GM13976 (cell line): ENCODE data around the gene OSBPL10.

ENCODE experiments used
- DNase-seq: peaks from one replicate; pipeline ENCODE4 v3.0.0; 2012; ENCODE audit warnings: low spot score
- in situ Hi-C: fragments of 300-500 bp; cut with MboI; formaldehyde crosslinking; loops from one replicate; pipeline ENCODE4 v1.12.0; 2022; ENCODE audit warnings: low sequenced_read_pairs, mixed read lengths, inconsistent platforms; ENCODE audit not compliant: unreplicated experiment
- TF ChIP-seq, protein P1 (sequence below): IDR thresholded peaks from 2 replicates; pipeline ENCODE4 v1.5.1; 2012; ENCODE audit warnings: borderline replicate concordance, mild to moderate bottlenecking; ENCODE audit not compliant: insufficient read depth; ENCODE audit errors: extremely low read depth, missing control alignments, control extremely low read depth

OSBPL10 gene

DNA sequence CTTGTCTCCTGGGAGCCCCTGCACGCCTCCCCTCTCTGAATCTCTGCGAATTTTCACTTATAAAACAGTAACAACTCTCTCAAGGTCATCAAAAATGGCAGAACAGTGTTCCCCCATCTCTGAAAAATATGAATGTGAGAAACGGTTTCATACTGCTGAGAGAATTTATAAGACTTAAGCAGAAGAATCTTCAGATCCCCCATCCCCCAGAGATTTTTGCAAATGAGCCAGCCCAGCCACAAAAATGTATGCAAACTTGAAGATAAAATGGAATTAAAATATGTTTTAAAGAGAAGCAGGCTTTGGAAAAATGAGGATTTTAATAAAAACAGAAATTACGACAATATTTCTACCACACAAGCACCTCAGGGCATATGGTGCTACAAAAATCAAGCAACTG lies 275.3 kb downstream of the OSBPL10 start:
- DNase-seq = no peak
- TF ChIP-seq, protein P1, sequence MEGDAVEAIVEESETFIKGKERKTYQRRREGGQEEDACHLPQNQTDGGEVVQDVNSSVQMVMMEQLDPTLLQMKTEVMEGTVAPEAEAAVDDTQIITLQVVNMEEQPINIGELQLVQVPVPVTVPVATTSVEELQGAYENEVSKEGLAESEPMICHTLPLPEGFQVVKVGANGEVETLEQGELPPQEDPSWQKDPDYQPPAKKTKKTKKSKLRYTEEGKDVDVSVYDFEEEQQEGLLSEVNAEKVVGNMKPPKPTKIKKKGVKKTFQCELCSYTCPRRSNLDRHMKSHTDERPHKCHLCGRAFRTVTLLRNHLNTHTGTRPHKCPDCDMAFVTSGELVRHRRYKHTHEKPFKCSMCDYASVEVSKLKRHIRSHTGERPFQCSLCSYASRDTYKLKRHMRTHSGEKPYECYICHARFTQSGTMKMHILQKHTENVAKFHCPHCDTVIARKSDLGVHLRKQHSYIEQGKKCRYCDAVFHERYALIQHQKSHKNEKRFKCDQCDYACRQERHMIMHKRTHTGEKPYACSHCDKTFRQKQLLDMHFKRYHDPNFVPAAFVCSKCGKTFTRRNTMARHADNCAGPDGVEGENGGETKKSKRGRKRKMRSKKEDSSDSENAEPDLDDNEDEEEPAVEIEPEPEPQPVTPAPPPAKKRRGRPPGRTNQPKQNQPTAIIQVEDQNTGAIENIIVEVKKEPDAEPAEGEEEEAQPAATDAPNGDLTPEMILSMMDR = no peak
- in situ Hi-C loops = no loop called here

DNA sequence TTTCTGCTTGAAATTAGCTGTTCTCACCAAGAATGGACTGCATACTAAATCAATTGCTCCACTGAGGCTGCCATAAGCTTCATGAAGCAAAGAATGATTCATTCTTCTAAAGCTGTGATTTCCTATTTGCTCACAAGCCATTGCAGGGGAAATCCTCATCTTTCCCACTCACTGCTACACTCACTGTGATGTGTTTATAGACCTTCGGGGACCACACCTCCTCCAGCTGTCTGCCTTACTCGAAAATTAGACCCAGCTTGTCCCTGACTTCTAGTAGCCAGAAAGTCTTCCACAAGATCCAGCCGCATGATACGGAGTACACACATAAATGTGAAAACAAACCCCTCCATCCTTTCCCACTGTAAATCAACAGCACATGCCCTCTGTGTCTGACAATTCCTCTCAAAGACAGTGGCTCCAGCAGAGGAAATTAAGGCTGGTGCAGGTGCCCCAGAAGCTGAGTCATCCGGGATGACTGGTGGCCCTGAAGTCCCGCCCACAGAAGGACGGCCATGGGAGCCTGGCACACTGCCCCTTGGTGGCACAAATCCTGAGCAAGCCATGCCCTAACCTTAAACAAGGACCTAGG lies 276.4 kb downstream of the OSBPL10 start:
- DNase-seq = no peak
- in situ Hi-C loops = no loop called here
- TF ChIP-seq, protein P1 = no peak

DNA sequence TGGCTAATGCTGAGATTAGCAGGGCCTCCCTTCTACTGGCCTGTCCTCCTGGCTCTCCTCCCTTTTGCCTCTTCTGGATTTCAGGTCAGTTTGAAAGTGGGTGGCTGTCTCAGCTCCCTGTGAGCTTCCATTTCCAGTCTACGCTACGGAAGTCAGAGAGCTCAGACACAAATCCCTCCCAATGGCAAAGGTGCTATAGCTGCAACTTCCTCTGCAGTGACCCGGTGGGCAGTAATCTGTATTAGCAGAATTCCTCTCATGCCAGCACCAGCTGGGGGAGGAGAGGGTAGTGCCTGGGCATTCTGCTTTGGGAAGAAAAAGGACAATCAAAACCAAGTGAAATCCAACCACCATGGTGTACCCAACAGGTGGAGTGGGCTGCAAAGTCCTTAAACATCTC lies 276.9 kb downstream of the OSBPL10 start:
- TF ChIP-seq, protein P1 = no peak
- in situ Hi-C loops = no loop called here
- no peak for DNase-seq

DNA sequence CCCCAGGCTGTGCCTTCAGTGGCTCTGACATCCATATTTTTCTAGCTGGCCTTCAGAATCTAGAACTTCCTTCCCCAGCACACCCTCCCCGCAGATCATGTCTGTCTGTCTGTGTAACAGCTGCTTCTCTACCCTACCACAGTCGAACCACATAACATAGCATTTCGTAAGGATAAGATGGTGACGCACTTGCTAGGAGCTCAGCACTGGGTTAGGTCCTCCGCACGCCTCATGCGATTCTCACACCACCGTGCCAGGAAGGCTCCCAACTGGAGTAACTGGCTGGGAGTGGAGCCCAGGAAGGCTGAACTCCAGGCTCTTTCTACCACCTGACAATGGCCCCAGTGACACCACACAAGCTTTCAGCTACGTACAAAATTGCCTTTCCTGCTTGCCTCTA lies 279.8 kb downstream of the OSBPL10 start:
- TF ChIP-seq, protein P1 = no peak
- DNase-seq = no peak
- in situ Hi-C loops = no loop called here

DNA sequence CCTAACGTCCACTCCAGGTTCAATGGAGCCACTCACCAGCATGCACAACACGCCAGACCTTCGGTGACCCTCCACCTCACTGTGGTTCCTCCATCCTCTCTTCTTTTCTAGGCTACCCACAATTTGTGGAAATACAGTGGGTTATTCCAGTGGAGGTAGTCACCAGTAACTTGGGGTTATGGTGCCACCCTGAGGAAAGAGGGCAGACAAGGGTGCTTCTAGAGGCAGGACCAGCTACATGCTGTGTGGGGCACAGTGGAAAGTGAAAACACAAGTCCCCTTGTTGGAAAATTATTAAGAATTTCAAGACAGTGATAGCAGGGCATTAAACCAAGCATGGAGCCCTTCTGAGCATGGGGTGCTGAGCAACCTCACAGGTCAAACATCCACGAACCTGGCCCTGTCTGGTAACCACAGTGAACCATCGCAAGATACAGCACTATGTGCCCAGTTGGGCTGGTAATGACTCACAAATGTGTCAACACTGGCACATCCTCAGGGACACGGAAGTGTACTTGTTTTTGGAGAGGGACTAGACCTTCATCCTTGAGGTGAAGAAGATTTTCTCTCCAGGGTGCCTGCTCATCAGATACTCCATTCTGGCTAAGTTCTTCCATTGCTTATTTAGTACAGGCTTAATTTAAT lies 281.6 kb downstream of the OSBPL10 start:
- in situ Hi-C loops = no loop called here
- no peak for DNase-seq
- TF ChIP-seq, protein P1 = no peak

DNA sequence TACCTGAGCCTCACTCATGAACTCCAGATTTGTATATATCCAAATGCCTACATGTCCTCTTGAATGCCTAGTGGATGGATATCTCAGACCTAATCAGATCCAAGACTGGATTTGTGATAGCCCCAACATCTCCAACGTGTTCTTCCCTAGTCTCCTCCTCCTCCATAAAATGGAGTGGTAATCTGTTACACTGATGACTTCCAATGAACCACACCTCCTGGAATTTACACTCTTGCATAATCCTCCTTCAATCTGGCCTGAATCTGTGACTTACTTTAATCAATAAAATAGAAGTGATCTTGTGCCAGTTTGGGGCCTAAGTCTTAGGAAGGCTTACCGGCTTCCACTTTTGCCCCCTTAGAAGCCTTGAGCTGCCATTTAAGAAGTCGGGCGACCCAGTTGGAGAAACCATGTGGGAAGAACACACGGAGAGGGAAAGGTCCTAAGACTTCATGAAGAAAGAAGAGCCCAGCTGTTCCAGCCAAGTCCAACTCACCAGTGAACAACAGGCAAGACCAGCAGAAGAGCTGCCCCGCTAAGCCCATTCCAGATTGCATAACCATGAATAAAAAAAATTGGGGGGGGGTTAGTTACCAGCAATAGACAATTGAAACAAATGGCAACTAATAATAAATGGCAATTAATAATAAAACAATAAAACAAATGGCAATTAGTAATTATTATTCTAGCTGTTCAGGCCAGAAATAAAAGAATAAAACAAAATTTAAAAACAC lies 284.1 kb downstream of the OSBPL10 start:
- in situ Hi-C loops = no loop called here
- no peak for DNase-seq
- TF ChIP-seq, protein P1 = no peak
